Stimulated activated CD4-positive, alpha-beta T cell treated with anti-CD3 and anti-CD28 coated beads, Interleukin-1b, Interleukin-23, amount 100 ng/mL, for 48 hours (primary cell): ENCODE data around the gene CD55.
"Not testable (repeated sequence)": the region's sequence is repeated elsewhere in the genome, so short reads cannot be mapped to it uniquely, and the experiment has no call there.

Experiments
- DNase-seq: peaks from one replicate; pipeline ENCODE4 v3.0.0-alpha.2; 2020

CD55 gene

DNA sequence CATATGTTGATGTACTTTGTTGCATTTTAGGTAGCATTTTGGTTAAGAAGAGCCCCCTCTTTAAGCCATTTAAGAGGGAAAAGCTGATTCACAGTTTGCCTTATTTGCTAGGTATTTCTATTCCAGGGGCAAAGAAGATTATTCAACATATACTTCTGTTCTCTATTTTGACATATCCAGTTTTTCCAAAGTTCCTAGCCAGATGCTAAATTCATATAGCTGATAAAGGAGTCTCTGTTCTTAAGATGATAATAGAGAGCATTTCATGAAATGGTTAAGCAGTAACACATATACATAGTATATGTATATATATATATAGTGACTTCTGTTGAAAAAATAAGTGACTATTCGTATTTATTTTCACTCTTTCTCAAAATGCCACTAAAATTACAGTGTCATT lies 15.5 kb upstream of the CD55 start:
- DNase-seq, result no peak

DNA sequence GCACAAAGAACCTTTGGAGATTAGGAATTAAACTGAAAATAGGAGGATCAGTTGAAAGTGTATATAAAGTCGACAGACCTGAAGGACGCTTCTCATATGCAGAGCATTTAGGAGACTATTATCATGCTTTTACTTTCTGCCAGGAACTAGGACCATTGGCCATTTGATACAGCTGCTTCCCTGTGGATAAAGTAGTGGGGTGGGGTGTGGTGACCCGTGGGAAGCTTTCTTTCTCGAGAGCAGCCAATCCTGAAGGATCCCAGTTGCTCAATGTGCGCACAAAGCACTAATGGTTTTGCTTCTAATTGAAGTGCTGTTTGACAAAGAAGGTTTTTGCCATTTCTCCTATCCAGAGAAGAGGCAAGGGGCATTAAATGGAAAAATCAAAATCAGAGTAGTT lies 14.9 kb upstream of the CD55 start:
- DNase-seq, result no peak

DNA sequence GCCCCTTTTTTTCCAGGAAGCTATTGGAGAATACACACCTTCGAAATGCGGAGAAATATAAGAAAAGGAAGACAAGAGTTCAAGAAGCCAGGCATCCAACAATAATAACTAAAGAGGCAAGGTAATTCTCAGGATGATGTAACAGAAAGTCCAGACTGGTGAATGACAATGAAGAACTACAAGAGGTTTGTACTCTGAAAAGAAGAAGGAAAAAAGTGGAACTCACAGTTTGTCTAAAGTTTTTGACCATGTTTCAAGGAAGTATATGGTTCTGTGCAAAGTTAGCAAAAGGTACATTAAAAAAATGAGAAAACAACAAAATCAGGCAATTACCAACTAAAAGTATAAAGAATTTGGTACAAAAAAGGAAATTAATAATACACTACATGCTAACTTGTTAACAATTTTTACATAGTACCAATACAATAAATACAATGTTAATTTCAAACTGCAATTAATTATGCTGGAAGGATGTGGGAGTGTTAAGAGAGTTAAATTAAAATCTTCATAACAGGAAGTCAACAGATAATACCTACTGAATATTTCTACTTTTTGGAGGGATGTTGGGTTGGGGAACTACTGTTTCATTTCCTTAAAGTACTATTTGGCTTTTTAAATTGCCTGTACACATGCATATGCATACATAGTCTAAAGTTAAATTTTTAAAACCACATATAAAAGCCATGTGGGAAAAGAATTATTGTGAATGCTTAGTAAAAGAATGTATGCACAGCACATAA lies 12.9 kb upstream of the CD55 start:
- DNase-seq, result no peak

- DNase-seq, result no peak
Measured at GRCh38 chr1:207309745-207310273, 11.7 kb upstream of the CD55 start.

DNA sequence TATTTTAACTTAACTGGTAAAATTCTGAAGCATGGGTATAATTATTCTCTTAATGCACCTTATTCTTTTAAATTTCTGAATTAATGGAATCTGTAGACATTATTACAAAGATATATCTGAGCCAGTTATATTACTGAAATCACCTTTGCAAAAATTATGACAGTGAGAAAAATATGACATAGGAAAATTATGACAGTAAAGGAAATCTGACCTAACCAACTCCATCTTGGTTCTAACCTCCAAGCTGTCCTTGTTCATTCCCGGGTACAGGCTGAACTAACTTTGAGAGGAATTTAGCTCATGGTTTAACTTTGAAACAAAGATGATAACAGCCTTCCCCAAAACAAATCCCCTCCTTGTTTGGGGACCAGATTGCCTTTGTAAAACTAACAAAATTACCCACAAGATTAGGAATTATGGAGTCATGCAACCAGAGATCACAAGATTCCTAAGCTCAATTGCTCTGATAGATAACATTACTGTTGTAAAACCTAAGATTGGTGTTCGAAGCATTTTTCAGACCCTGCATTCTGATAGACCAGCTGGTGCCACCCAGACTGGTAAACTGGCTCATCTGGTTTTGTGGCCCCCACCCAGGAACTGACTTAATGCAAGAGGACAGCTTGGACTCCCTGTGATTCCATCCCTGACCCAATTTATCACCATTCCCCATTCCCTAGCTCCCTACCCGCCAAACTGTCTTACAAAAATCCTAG lies 9.4 kb upstream of the CD55 start:
- DNase-seq, result no peak

DNA sequence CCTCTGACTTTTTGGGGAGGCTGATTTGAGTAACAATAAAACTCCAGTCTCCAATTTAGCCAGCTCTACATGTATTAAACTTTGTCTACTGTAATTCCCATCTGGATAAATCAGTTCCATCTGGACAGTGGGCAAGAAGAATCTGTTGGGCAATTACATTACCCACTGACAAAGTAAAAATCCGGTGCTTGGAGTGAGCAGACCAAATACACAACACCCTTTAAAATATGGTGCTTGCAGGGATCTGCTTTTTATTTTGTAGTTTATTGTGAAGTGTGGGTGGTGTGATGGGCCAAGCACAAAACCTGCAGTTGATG lies 8.9 kb upstream of the CD55 start:
- no peak for DNase-seq

DNA sequence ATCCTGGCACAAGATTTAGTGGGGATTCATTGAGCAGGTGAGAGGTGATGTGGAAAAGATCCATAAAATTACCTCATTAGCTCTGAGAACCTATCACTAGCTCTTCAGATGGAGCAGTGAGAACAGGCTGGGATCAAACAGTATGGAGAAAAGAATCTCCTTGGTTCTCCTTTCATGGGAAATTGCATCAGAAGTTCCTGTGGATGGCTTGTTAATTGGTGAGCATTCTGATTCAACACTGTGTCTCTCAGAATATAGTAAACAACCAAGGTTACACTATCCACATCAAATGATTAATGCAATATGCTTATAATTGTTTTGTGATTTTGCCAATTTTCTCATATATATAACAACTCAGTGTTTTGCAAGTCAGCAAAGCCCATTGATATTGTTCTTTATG lies 8.3 kb upstream of the CD55 start:
- DNase-seq, result no peak

DNA sequence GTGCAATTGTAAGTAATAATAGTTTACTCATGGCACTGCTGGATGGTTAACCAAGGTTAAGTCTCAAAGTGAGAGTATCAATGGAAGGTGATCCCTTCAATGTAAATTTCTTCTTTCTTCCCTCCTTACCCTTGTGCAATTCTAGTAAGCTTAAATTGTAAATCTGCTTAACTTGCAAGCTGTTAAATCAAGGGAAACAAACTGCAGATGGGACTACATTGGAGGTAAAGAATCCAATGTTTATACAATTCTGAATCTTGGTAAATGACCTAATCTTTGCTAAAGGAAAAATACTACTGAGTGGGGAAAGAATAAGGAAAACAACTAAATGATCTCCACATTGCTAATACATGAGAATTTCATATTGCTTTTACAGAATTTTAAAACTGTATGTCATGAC lies 6.7 kb upstream of the CD55 start:
- DNase-seq, result no peak

DNA sequence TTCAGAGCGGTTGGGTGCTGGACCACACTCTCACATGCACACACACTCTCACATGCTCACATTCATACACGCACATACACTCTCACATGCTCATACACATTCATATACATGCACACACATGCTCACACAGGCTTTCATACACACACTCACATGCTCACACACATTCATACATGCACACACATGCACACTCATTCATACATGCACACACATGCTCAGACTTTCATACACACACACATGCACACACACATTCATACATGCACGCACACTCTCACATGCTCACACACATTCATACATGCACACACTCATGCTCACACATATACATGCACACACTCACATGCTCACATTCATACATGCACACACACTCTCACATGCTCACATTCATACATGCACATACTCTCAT lies 6.0 kb upstream of the CD55 start:
- DNase-seq, result no peak

DNA sequence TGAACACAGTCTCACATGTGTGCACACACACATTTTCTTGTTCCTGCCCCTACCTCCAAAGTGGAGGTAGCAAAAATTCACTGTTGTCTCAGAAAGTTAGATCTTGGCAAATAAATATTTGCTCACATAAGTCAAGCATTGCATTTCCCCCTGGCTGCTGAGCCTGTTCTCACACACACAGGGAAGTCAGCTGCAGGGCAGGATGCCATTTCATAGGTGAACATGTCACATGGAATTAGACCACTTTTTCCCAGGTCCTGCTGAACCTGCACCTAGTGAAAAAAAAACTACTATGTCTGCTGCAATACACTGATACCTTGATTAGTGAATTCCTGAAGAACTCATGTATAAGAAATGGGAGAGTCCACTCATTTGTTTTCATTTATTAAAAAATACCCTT lies 5.3 kb upstream of the CD55 start:
- DNase-seq, result no peak

- no peak for DNase-seq
Measured at GRCh38 chr1:207316622-207317391, 4.7 kb upstream of the CD55 start.

- no peak for DNase-seq
Measured at GRCh38 chr1:207317561-207317960, 3.9 kb upstream of the CD55 start.

DNA sequence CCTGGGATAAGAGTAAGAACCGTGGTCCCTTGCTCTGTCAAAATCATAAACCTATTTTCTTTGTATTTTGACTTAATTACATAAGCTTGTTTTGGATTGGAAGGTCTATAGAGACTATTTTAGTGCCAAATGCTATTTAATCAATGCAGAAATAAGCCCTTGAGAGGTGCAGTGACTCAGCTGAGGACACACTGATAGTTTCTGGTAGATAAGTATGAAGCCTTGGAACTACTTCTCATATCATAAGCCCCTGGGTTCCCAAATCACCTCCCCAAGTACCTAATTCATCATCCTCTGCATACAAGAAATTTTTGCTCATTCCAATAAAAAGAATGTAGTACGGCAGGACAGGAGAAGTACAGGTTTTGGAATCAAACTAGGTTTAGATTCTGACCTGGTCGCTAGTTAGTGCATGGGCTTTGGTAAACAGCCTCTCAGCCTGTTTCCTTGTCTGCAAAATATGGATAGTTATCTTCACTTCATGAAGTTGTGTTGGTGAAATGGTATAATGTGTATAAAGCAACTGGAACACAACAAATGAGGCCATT lies 3.3 kb upstream of the CD55 start:
- no peak for DNase-seq

DNA sequence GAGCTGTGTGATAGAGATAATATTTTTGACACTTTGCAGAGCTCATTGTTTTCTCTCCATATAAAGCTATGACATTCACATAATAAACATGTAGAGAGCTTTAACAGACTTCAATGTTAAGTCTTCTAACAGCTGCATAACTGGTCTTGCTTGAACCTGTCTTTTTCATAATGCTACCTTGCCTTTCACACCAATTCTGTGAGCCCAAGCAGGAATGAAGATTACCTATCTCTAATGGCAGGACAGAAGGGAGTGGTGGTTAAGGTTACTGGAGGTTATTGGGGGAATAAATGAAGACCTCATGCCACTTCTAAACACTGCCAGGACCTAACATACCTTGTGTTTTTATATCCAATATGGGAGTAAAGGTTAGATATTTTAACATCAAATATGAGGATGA lies 2.3 kb upstream of the CD55 start:
- no peak for DNase-seq

DNA sequence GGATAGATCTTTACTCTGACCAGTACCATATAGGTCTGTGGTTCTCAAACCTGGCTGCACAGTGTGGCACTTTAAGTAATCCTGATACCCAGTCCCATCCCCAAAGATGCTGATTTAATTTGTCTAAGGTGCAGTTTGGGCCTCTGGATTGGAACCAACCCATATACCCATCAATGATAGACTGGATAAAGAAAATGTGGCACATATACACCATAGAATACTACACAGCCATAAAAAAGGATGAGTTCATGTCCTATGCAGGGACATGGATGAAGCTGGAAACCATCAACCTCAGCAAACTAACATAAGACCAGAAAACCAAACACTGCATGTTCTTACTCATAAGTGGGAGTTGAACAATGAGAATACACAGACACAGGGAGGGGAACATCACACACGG lies 1.4 kb upstream of the CD55 start:
- not testable (repeated sequence) for DNase-seq

GRCh38 chr1:207321790-207322645 lies 540 bp downstream of the CD55 start:
- no peak for DNase-seq

GRCh38 chr1:207323425-207324225 lies 2.1 kb downstream of the CD55 start:
- DNase-seq, result no peak

DNA sequence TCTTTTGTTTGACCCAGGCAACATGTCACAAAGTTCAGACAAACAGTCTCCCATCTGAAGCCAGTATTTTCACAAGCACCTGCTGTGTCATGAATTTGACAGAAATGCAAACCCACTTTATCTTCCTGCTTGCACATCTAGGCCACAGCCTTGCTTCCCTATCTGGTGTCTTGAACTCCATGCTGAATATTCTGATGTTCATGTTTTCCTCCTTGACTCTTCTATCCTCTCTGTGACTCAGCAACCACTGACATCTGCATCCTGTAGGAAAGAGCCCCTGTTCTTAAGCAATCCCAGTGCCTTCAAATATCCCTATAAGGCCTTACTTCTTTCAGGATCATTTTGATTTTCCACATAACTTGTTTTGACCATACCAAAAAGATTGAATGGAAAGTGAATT lies 6.5 kb downstream of the CD55 start:
- no peak for DNase-seq

DNA sequence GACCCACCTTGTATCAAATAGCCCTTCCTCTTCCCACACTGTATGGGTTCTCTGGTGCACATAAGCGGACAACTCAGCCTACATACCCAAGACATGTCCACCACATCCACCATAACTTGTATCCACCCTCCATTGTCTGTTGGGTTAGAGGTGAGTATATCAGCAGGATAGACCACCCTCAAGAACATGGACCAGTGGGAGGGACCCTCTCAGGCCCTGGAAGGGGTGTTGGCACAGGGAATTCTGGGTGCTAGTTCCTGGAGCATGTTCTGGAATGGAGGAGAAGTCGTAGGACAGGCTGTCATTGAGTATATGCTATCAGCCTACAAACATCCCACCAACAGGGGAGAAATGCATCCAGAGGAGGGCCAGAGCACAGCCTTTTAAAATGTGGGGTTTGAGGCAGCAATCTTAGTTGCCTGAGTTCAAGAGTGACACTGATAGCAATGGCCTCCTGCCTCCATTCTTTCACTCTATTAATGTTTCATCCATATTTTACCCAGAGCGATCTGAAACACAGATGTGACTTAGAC lies 7.5 kb downstream of the CD55 start:
- no peak for DNase-seq

DNA sequence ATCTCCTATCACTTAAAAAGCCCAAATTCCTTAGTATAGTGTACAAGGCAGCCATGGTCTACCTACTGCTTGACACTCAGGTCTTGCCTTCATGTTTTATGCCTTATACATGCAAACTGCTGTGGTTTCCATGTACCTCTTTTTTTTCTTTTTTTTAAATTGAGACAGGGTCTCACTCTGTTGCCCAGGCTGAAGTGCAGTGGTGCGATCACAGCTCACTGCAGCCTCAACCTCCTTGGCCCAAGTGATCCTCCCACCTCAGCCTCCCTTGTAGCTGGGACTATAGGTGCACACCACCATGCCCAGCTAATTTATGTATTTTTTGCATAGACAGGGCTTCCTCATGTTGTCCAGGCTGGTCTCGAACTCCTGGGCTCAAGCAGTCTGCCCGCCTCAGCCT lies 8.0 kb downstream of the CD55 start:
- DNase-seq, result no peak

GRCh38 chr1:207330011-207330710 lies 8.7 kb downstream of the CD55 start:
- DNase-seq, result no peak
